ENCODE data around the gene MAML3. TPM values are rescaled to one million over a fixed set of nuclear protein-coding genes. Genes with fewer than 3 reads are reported as not detected.

MAML3 gene
- total RNA-seq, 1 donor, result 0.72 TPM

DNA sequence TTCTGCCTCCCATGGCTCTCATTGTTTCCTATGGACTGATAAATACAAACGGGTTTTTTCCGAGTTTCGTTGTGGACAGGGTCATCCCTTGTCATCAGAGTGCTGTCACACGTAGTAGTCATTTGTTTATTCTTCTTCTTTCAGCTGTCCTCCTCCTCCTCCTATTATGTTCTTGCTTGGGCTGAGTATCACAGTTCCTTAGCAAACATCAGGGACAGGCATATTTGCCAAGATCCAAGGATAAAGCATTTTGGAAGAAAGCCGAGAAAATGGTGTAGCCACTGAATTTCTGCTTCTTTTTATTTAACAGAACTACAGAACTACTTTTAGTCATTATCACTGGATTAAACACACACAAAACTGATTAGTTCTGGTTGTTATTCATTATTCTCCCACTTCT is 167.9 kb downstream of the MAML3 start:
- Histone ChIP-seq H3K9me3 (ENCODE audit: low read depth, low read length) (no peaks in the 10 kb centered on the region), H3K36me3 (ENCODE audit: insufficient read depth, low read length) (no peaks in the 10 kb centered on the region), H3K27ac (ENCODE audit: low read depth, low read length) (no peak overlapping the region), H3K4me3 (ENCODE audit: insufficient read depth, low read length) (no peak overlapping the region), H3K79me2 (ENCODE audit: insufficient read depth, low read length) (no peaks in the 10 kb centered on the region), H3K4me2 (ENCODE audit: insufficient read depth, low read length) (no peak overlapping the region), H4K20me1 (ENCODE audit: insufficient read depth, low read length) (no peaks in the 10 kb centered on the region), H3K4me1 (ENCODE audit: insufficient read depth, low read length) (peaks cover 10% of the 10 kb centered on the region), H3K27me3 (ENCODE audit: insufficient read depth, low read length) (peaks cover 6% of the 10 kb centered on the region), H2AFZ (ENCODE audit: low read length) (no peak overlapping the region)
- no peak for DNase-seq (ENCODE audit: insufficient read length, low spot score, missing footprints)
- TF ChIP-seq, protein P1, sequence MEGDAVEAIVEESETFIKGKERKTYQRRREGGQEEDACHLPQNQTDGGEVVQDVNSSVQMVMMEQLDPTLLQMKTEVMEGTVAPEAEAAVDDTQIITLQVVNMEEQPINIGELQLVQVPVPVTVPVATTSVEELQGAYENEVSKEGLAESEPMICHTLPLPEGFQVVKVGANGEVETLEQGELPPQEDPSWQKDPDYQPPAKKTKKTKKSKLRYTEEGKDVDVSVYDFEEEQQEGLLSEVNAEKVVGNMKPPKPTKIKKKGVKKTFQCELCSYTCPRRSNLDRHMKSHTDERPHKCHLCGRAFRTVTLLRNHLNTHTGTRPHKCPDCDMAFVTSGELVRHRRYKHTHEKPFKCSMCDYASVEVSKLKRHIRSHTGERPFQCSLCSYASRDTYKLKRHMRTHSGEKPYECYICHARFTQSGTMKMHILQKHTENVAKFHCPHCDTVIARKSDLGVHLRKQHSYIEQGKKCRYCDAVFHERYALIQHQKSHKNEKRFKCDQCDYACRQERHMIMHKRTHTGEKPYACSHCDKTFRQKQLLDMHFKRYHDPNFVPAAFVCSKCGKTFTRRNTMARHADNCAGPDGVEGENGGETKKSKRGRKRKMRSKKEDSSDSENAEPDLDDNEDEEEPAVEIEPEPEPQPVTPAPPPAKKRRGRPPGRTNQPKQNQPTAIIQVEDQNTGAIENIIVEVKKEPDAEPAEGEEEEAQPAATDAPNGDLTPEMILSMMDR (IDR thresholded peaks at IDR 0.05; ENCODE audit: extremely low read depth, low read depth, low read length), result no peak

DNA sequence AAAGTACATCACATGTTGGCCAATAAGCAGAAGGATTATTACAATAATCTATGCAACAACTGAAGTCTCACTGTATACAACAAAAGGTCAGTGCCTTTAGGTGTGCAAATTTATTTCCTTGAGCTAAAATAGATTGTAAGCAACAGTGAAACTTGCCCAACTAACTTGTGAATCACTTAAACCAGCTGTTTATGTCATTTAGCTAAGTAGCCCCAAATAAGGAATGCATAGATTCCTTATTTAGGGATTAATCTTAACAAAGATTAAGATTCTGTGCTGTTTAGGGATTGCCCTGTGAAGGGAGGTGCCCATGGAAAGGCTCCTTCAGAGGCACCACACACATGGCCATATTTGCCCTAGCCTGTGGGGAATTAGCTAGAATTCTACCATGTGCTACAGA is 168.6 kb downstream of the MAML3 start:
- Histone ChIP-seq H3K9me3 (ENCODE audit: low read depth, low read length) (no peaks in the 10 kb centered on the region), H3K27me3 (ENCODE audit: insufficient read depth, low read length) (peaks cover 6% of the 10 kb centered on the region), H2AFZ (ENCODE audit: low read length) (no peak overlapping the region), H3K27ac (ENCODE audit: low read depth, low read length) (no peak overlapping the region), H4K20me1 (ENCODE audit: insufficient read depth, low read length) (no peaks in the 10 kb centered on the region), H3K4me2 (ENCODE audit: insufficient read depth, low read length) (no peak overlapping the region), H3K4me3 (ENCODE audit: insufficient read depth, low read length) (no peak overlapping the region), H3K79me2 (ENCODE audit: insufficient read depth, low read length) (no peaks in the 10 kb centered on the region), H3K4me1 (ENCODE audit: insufficient read depth, low read length) (peaks cover 10% of the 10 kb centered on the region), H3K36me3 (ENCODE audit: insufficient read depth, low read length) (no peaks in the 10 kb centered on the region)
- TF ChIP-seq, protein P1 (IDR thresholded peaks at IDR 0.05; ENCODE audit: extremely low read depth, low read depth, low read length), result no peak
- no peak for DNase-seq (ENCODE audit: insufficient read length, low spot score, missing footprints)

DNA sequence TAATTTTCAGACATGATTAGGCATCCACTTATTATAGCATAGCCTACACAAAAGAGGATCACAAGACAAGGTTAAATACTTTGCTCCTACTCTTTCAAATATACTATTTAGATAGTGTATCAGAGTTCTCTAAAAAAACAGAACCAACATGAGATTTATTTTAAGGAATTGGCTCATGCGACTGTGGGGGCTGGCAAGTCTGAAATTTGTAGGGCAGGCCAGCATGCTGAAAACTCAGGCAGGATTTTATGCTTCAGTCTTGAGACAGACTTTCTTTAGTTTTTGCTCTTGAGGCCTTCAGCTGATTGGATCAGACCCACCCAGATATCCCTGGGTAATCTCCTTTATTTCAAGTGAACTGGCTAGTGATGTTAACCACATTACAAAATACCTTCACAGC is 169.5 kb downstream of the MAML3 start:
- H3K4me2 ChIP-seq (ENCODE audit: insufficient read depth, low read length), result no peak overlapping the region
- H3K4me1 ChIP-seq (ENCODE audit: insufficient read depth, low read length), result peaks cover 6% of the 10 kb centered on the region
- no peak overlapping the region for H3K4me3 ChIP-seq (ENCODE audit: insufficient read depth, low read length)
- DNase-seq (ENCODE audit: insufficient read length, low spot score, missing footprints), result no peak
- no peaks in the 10 kb centered on the region for H4K20me1 ChIP-seq (ENCODE audit: insufficient read depth, low read length)
- H3K27me3 ChIP-seq (ENCODE audit: insufficient read depth, low read length), result peaks cover 6% of the 10 kb centered on the region
- H3K27ac ChIP-seq (ENCODE audit: low read depth, low read length), result no peak overlapping the region
- TF ChIP-seq, protein P1 (IDR thresholded peaks at IDR 0.05; ENCODE audit: extremely low read depth, low read depth, low read length), result no peak
- H3K36me3 ChIP-seq (ENCODE audit: insufficient read depth, low read length), result no peaks in the 10 kb centered on the region
- H3K9me3 ChIP-seq (ENCODE audit: low read depth, low read length), result no peaks in the 10 kb centered on the region
- no peaks in the 10 kb centered on the region for H3K79me2 ChIP-seq (ENCODE audit: insufficient read depth, low read length)
- H2AFZ ChIP-seq (ENCODE audit: low read length), result no peak overlapping the region

DNA sequence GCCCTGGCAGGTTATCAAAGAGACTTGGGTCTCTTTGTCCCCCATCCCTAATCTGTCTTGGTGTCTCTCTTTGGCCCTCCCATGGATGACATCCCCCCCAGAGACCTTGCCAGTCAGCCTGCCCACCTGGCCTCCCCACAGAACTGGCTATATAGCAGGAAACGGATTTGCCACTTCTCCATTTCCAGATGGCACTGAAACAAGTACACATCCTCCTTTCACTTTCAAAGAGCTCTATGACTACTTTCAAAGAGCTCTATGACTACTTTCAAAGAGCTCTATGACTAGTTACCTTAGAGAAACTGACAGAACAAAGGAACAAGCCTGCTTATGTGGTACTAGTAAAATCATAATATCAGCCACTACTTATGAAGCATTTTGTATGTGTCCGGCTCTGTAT is 175.3 kb downstream of the MAML3 start:
- H3K4me1 ChIP-seq (ENCODE audit: insufficient read depth, low read length), result no peaks in the 10 kb centered on the region
- H3K27ac ChIP-seq (ENCODE audit: low read depth, low read length), result no peak overlapping the region
- H4K20me1 ChIP-seq (ENCODE audit: insufficient read depth, low read length), result no peaks in the 10 kb centered on the region

More for the DNA sequence above, 175.3 kb downstream of the MAML3 start:
- Histone ChIP-seq H3K79me2 (ENCODE audit: insufficient read depth, low read length) (no peaks in the 10 kb centered on the region), H3K4me2 (ENCODE audit: insufficient read depth, low read length) (no peak overlapping the region), H3K36me3 (ENCODE audit: insufficient read depth, low read length) (no peaks in the 10 kb centered on the region), H3K4me3 (ENCODE audit: insufficient read depth, low read length) (no peak overlapping the region), H3K27me3 (ENCODE audit: insufficient read depth, low read length) (no peaks in the 10 kb centered on the region), H3K9me3 (ENCODE audit: low read depth, low read length) (no peaks in the 10 kb centered on the region), H2AFZ (ENCODE audit: low read length) (no peak overlapping the region)
- TF ChIP-seq, protein P1 (IDR thresholded peaks at IDR 0.05; ENCODE audit: extremely low read depth, low read depth, low read length), result no peak
- DNase-seq (ENCODE audit: insufficient read length, low spot score, missing footprints), result no peak

Measured in osteoblast (primary cell).